HCT116 (cell line): Measurements from ENCODE around the gene RFX1. TPM values are rescaled to one million over a fixed set of nuclear protein-coding genes. Genes with fewer than 3 reads are reported as not detected.

Experiments
- ATAC-seq: fragments of 200-7000 bp; cut with Tn5 transposase; 2 replicates; pipeline ENCODE4 v1.9.1; 2020; ENCODE audit warnings: mild to moderate bottlenecking, moderate library complexity
- BruUV-seq: library from RNA; stranded (reverse); fragments of 400-500 nt; replicated peaks from 2 replicates; lab custom pipeline; 2021; lab: Mats Ljungman, UMichigan
- CTCF ChIA-PET: fragments of 300-600 bp; sonication (Branson Sonifier 250); formaldehyde crosslinking; loops from one replicate; lab custom pipeline; 2021; ENCODE audit warnings: antibody characterized with exemption; lab: Charles Lee
- POLR2A ChIA-PET: fragments of 300-600, 350-600 bp; sonication (Branson Sonifier 250); formaldehyde crosslinking; loops from one replicate; lab custom pipeline; 2021; ENCODE audit warnings: antibody characterized with exemption; lab: Charles Lee
- RAD21 ChIA-PET, 2 experiments: fragments of 300-600 bp; sonication (Branson Sonifier 250); formaldehyde crosslinking; loops; one replicate each; lab custom pipeline; 2023; ENCODE audit warnings: low total read pairs in 2 of 2; ENCODE audit not compliant: uncharacterized antibody in 2 of 2, unreplicated experiment in 2 of 2, low non-redundant PET in 1 of 2; lab: Charles Lee
- DNase-seq: peaks from one replicate; pipeline ENCODE4 v3.0.0-alpha.2; 2010; ENCODE audit warnings: low read depth, low spot score
- H2AFZ ChIP-seq: fragments of 200-600 bp; shearing (Covaris generic), sonication (generic); 2 replicates; pipeline ENCODE4 v1.6.1; 2017; ENCODE audit warnings: low read depth, mixed run types, mixed read lengths, antibody characterized with exemption, low read length; ENCODE audit not compliant: poor library complexity, severe bottlenecking
- H3K27ac ChIP-seq: 2 replicates; pipeline ENCODE4 v1.5.1; 2012; ENCODE audit warnings: low read depth, low read length
- H3K27me3 ChIP-seq: fragments of 200-600 bp; sonication (generic); 2 replicates; pipeline ENCODE4 v1.6.1; 2016; ENCODE audit warnings: mixed run types, low read length, mixed read lengths; ENCODE audit not compliant: insufficient read depth
- H3K36me3 ChIP-seq, 2 experiments: fragments of 200-500 bp in 1 of 2; fragments of 200-600 bp in 1 of 2; sonication (Bioruptor generic) in 1 of 2; sonication (generic) in 1 of 2; 2 replicates each; pipeline versions ENCODE4 v1.5.1 to v1.6.1; 2014 to 2016; ENCODE audit warnings: low read length in 2 of 2, inconsistent platforms in 1 of 2, mixed read lengths in 1 of 2, mixed run types in 1 of 2; ENCODE audit not compliant: insufficient read depth in 2 of 2, control insufficient read depth in 1 of 2
- H3K4me1 ChIP-seq, 2 experiments: fragments of 200-600 bp in 1 of 2; sonication (generic) in 1 of 2; 2 replicates each; pipeline versions ENCODE4 v1.5.1 to v1.6.1; 2012 to 2017; ENCODE audit warnings: low read length in 2 of 2, inconsistent platforms in 1 of 2, mild to moderate bottlenecking in 1 of 2, mixed read lengths in 1 of 2, mixed run types in 1 of 2, moderate library complexity in 1 of 2; ENCODE audit not compliant: insufficient read depth in 2 of 2, control insufficient read depth in 1 of 2
- H3K4me2 ChIP-seq: fragments of 200-600 bp; sonication (generic); 2 replicates; pipeline ENCODE4 v1.6.1; 2017; ENCODE audit warnings: mixed run types, low read length, mixed read lengths
- H3K4me3 ChIP-seq, 2 experiments: fragments of 200-600 bp in 1 of 2; sonication (generic) in 1 of 2; replicated peaks in 1 of 2; 2 replicates each; pipeline ENCODE4 v1.5.1; 2011 to 2016; ENCODE audit warnings: low read length in 2 of 2, control low read depth in 1 of 2, low read depth in 1 of 2, mild to moderate bottlenecking in 1 of 2, mixed read lengths in 1 of 2, mixed run types in 1 of 2
- H3K79me2 ChIP-seq: fragments of 200-600 bp; sonication (generic); 2 replicates; pipeline ENCODE4 v1.6.1; 2017; ENCODE audit warnings: mild to moderate bottlenecking, mixed run types, low read length, moderate library complexity, mixed read lengths; ENCODE audit not compliant: insufficient read depth
- H3K9ac ChIP-seq: fragments of 200-600 bp; sonication (generic); 2 replicates; pipeline ENCODE4 v1.6.1; 2016; ENCODE audit warnings: low read length, mixed read lengths
- H3K9me2 ChIP-seq: fragments of 200-600 bp; sonication (generic), shearing (Covaris generic); 2 replicates; pipeline ENCODE4 v1.6.1; 2017; ENCODE audit warnings: mixed run types, mild to moderate bottlenecking, moderate library complexity; ENCODE audit not compliant: insufficient read depth
- H3K9me3 ChIP-seq, 2 experiments: fragments of 200-500 bp in 1 of 2; fragments of 200-600 bp in 1 of 2; sonication (Bioruptor generic) in 1 of 2; sonication (generic) in 1 of 2; 2 replicates each; pipeline ENCODE4 v1.6.1; 2014 to 2017; ENCODE audit warnings: low read length in 2 of 2, mixed read lengths in 2 of 2, inconsistent platforms in 1 of 2, low read depth in 1 of 2, mild to moderate bottlenecking in 1 of 2, mixed run types in 1 of 2, moderate library complexity in 1 of 2; ENCODE audit not compliant: control insufficient read depth in 1 of 2, insufficient read depth in 1 of 2
- H4K20me1 ChIP-seq: fragments of 200-600 bp; sonication (generic), shearing (Covaris generic); 2 replicates; pipeline ENCODE4 v1.6.1; 2017; ENCODE audit warnings: mixed run types, mild to moderate bottlenecking, moderate library complexity; ENCODE audit not compliant: insufficient read depth
- CBX3 ChIP-seq: IDR thresholded peaks from 2 replicates; pipeline ENCODE4 v1.6.1; 2012; ENCODE audit warnings: low read depth
- CEBPB ChIP-seq: IDR thresholded peaks from 2 replicates; pipeline ENCODE4 v1.6.1; 2012; ENCODE audit warnings: low read depth
- ELF1 ChIP-seq: IDR thresholded peaks from 2 replicates; pipeline ENCODE4 v1.6.1; 2012; ENCODE audit warnings: low read depth, borderline replicate concordance
- EZH2phosphoT487 ChIP-seq: fragments of 200-600 bp; IDR thresholded peaks from 2 replicates; pipeline ENCODE4 v1.6.1; 2018; ENCODE audit warnings: antibody characterized with exemption, borderline replicate concordance
- FOSL1 ChIP-seq: IDR thresholded peaks from 2 replicates; pipeline ENCODE4 v1.6.1; 2012; ENCODE audit warnings: low read depth
- MAX ChIP-seq: IDR thresholded peaks from 2 replicates; pipeline ENCODE4 v1.6.1; 2012
- POLR2A ChIP-seq: IDR thresholded peaks from 2 replicates; pipeline ENCODE4 v1.7.0; 2011; ENCODE audit warnings: borderline replicate concordance; ENCODE audit not compliant: insufficient read depth, insufficient read length; ENCODE audit errors: extremely low read depth
- RAD21 ChIP-seq: IDR thresholded peaks from 2 replicates; pipeline ENCODE4 v1.6.1; 2012; ENCODE audit warnings: low read depth, mild to moderate bottlenecking
- SIN3A ChIP-seq: IDR thresholded peaks from 2 replicates; pipeline ENCODE4 v1.6.1; 2012; ENCODE audit warnings: low read depth
- SP1 ChIP-seq: IDR thresholded peaks from 2 replicates; pipeline ENCODE4 v1.6.1; 2012; ENCODE audit warnings: low read depth
- SRF ChIP-seq: IDR thresholded peaks from 2 replicates; pipeline ENCODE4 v1.6.1; 2012; ENCODE audit warnings: low read depth
- ZNF274 ChIP-seq: fragments of 200-500 bp; sonication (Bioruptor generic); IDR thresholded peaks from 2 replicates; pipeline ENCODE4 v1.6.1; 2014; ENCODE audit warnings: mild to moderate bottlenecking, low read depth, low read length, inconsistent platforms
- intact Hi-C: fragments of 100-400 bp; cut with micrococcal nuclease; formaldehyde crosslinking; loops from 2 replicates; pipeline ENCODE4 v1.10.0; 2022
- total RNA-seq: library from RNA; stranded (reverse); gene quantifications from one replicate; pipeline ENCODE4 v1.2.1, GENCODE V29; 2021; ENCODE audit not compliant: unreplicated experiment
- TF ChIP-seq, protein P1 (sequence below): IDR thresholded peaks from 2 replicates; pipeline ENCODE4 v1.6.1; 2012

Gene RFX1
- total RNA-seq, 1 experiment from 2014 or later: 16.3 TPM

GRCh38 chr19:13998426-13998825 lies 7.7 kb downstream of the RFX1 start:
- no peak overlapping the region for H3K4me3 ChIP-seq
- ATAC-seq: no peak
- no TSS peak for BruUV-seq
- intact Hi-C loops: no loop called here
- TF ChIP-seq, protein P1, sequence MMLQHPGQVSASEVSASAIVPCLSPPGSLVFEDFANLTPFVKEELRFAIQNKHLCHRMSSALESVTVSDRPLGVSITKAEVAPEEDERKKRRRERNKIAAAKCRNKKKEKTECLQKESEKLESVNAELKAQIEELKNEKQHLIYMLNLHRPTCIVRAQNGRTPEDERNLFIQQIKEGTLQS: no peak
- TF ChIP-seq RAD21: no peak
- TF ChIP-seq, all 23 proteins: peak for 0
- ChIA-PET RAD21 (no interaction called here), POLR2A (no interaction called here), CTCF (no interaction called here)
- H3K4me1 ChIP-seq: no peaks in the 10 kb centered on the region
- no peaks in the 10 kb centered on the region for H3K27me3 ChIP-seq
- H3K36me3 ChIP-seq: 0 out of 4 replicates have a peak, but pooled peaks cover 0 to 10% of the 10 kb centered on the region in 2 experiments
- H3K9ac ChIP-seq: no peak overlapping the region
- H3K9me2 ChIP-seq: no peaks in the 10 kb centered on the region
- H4K20me1 ChIP-seq: no peaks in the 10 kb centered on the region
- no peak for DNase-seq
- peaks cover 9% of the 10 kb centered on the region; the same call in 1 of the 2 replicates for H3K79me2 ChIP-seq
- H2AFZ ChIP-seq: no peak overlapping the region
- H3K9me3 ChIP-seq: peaks cover 6 to 7% of the 10 kb centered on the region in 2 experiments; a peak in 2 of 4 replicates
- no peak overlapping the region for H3K27ac ChIP-seq
- H3K4me2 ChIP-seq: no peak overlapping the region

DNA sequence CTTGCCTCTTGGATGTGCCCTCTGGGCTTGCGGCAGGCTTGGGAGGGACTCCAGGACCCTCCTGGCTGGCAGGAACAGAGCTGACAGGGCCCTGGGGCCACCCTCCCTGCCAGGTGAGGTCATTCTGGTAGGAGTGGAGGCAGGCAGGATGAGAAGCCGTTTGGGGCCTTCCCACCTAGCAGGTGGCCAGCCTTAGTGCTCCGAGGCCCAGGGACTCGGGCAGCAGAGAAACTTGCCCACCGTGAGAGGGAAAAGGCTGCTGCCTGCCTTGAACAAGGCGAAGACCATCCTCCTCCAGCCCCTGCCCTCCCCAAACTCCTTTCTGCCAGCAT lies 8.5 kb downstream of the RFX1 start:
- no peak for TF ChIP-seq SRF
- no peak for TF ChIP-seq SIN3A
- TF ChIP-seq ELF1: no peak
- no peak for TF ChIP-seq FOSL1
- TF ChIP-seq EZH2phosphoT487: no peak
- no peak for TF ChIP-seq ZNF274
- no peak for TF ChIP-seq CEBPB
- TF ChIP-seq POLR2A: no peak
- no peak for TF ChIP-seq MAX
- TF ChIP-seq SP1: no peak
- no peak for TF ChIP-seq CBX3
- DNase-seq: no peak
- no peak for ATAC-seq
- RAD21 ChIA-PET: no interaction called here
- Histone ChIP-seq H3K27ac (no peak overlapping the region), H4K20me1 (no peaks in the 10 kb centered on the region), H3K36me3 (0 out of 4 replicates have a peak, but pooled peaks cover 0 to 12% of the 10 kb centered on the region in 2 experiments), H3K4me3 (no peak overlapping the region), H3K79me2 (0 out of 2 replicates have a peak, but pooled peaks cover 9% of the 10 kb centered on the region), H2AFZ (no peak overlapping the region), H3K9me3 (peaks cover 6 to 7% of the 10 kb centered on the region in 2 experiments; a peak in 2 of 4 replicates), H3K4me2 (no peak overlapping the region), H3K27me3 (no peaks in the 10 kb centered on the region), H3K4me1 (no peaks in the 10 kb centered on the region), H3K9ac (no peak overlapping the region), H3K9me2 (no peaks in the 10 kb centered on the region)
- no TSS peak for BruUV-seq
- CTCF ChIA-PET: no interaction called here
- POLR2A ChIA-PET: no interaction called here
- intact Hi-C loops: no loop called here
